Posterior cingulate gyrus (tissue), 11 donors: ENCODE data around the gene SVIL.
A peak's percentile ranks its signal among the peaks of the same experiment; 100 is the strongest.
"Not testable (repeated sequence)": the region's sequence is repeated elsewhere in the genome, so short reads cannot be mapped to it uniquely, and the experiment has no call there.

Experiments used
- DNase-seq, 10 donors: peaks; one replicate each; pipeline versions ENCODE4 v3.0.0 to v3.0.0-alpha.2; 2020 to 2021; ENCODE audit warnings: mixed read lengths in 3 of 10
- intact Hi-C: fragments of 100-400 bp; cut with DNase I; formaldehyde crosslinking; loops from one replicate; pipeline ENCODE4 v1.15.1; 2023

SVIL gene

GRCh38 chr10:29496341-29497162 lies 138.2 kb downstream of the SVIL start:
- intact Hi-C loops = loop anchor here (5.0 to 10.0 kb wide), 2 partner anchors 112 to 834 kb away; no protein-coding TSS in a partner anchor
- DNase-seq = peak; percentile 41 to 95 (median 79)

GRCh38 chr10:29495366-29495765 lies 139.4 kb downstream of the SVIL start:
- DNase-seq = no peak
- intact Hi-C loops = loop anchor here (5.0 to 10.0 kb wide), 2 partner anchors 111 to 833 kb away; no protein-coding TSS in a partner anchor

GRCh38 chr10:29493697-29494096 lies 141.1 kb downstream of the SVIL start:
- intact Hi-C loops = loop anchor here (10.0 kb wide), 1 partner anchor 109 kb away; no protein-coding TSS in a partner anchor
- DNase-seq = no peak

- intact Hi-C loops = loop anchor here (10.0 kb wide), 1 partner anchor 108 kb away; no protein-coding TSS in a partner anchor
- no peak for DNase-seq
These were observed 142.0 kb downstream of the SVIL start for GRCh38 chr10:29492774-29493173.

GRCh38 chr10:29491918-29492317 lies 142.9 kb downstream of the SVIL start:
- intact Hi-C loops = loop anchor here (10.0 kb wide), 1 partner anchor 107 kb away; no protein-coding TSS in a partner anchor
- no peak for DNase-seq

- intact Hi-C loops = loop anchor here (10.0 kb wide), 1 partner anchor 106 kb away; no protein-coding TSS in a partner anchor
- DNase-seq = peak in 1 of 10 donors; percentile 79
These were observed 143.9 kb downstream of the SVIL start for GRCh38 chr10:29490781-29491280.

- peak in 1 of 10 donors; percentile 49 for DNase-seq
- intact Hi-C loops = not testable (repeated sequence)
These were observed 146.3 kb downstream of the SVIL start for GRCh38 chr10:29488471-29488870.

- DNase-seq, intact Hi-C loops: not testable (repeated sequence)
These were observed 146.9 kb downstream of the SVIL start for GRCh38 chr10:29487884-29488266.

GRCh38 chr10:29487032-29487883 lies 147.5 kb downstream of the SVIL start:
- peak in 1 of 10 donors; percentile 54 for DNase-seq
- intact Hi-C loops = not testable (repeated sequence)

- intact Hi-C loops = no loop called here
- no peak for DNase-seq
These were observed 148.3 kb downstream of the SVIL start for GRCh38 chr10:29486433-29486832.

GRCh38 chr10:29484677-29485076 lies 150.1 kb downstream of the SVIL start:
- DNase-seq, intact Hi-C loops: not testable (repeated sequence)

GRCh38 chr10:29482591-29483431 lies 152.0 kb downstream of the SVIL start:
- intact Hi-C loops = no loop called here
- peak in 1 of 10 donors; percentile 75 for DNase-seq

GRCh38 chr10:29481906-29482440 lies 152.8 kb downstream of the SVIL start:
- intact Hi-C loops = no loop called here
- DNase-seq = peak in 1 of 10 donors; percentile 55

GRCh38 chr10:29479981-29480954 lies 154.5 kb downstream of the SVIL start:
- DNase-seq = peak in 1 of 10 donors; percentile 71
- intact Hi-C loops = no loop called here

- intact Hi-C loops = no loop called here
- DNase-seq = peak in 1 of 10 donors; percentile 57
These were observed 155.5 kb downstream of the SVIL start for GRCh38 chr10:29479081-29479925.

GRCh38 chr10:29473406-29474100 lies 161.2 kb downstream of the SVIL start:
- DNase-seq = peak in 1 of 10 donors; percentile 47
- intact Hi-C loops = no loop called here

- intact Hi-C loops = no loop called here
- DNase-seq = peak in 1 of 10 donors; percentile 71
These were observed 161.7 kb downstream of the SVIL start for GRCh38 chr10:29473087-29473356.
